ENCODE results near the gene SPECC1.

Gene SPECC1

DNA sequence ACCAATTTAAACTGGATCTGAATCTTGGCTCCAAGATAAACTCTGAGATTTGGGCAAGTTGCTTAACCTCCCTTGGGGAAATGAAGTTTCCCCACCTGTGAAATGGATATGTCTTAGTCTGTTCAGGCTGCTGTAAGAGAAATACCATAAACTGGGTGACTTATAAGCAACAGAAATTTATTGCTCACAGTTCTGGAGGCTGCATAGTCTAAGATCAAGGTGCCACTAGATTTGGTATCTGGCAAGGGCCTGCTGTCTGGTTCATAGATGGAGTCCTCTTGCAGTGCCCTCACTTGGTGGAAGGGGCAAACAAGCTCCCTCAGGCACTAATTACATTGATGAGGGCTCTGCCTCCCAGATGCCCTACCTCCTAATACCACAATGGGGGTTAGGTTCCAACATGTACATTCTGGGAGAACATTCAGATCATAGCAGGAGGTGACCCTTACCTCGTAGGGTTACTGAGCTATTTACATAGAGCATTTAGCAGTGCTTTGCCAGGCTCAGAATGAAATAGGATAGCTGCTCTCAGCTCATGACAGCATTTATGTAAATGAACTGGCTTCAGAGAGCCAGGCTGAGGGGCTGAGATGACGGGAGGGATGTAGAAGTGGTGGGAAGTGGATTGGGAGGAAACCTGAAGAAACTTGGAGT lies 83.9 kb downstream of the SPECC1 start:
- Histone ChIP-seq H3K9me2 (replicated peaks; ENCODE audit: control insufficient read depth, low read length) (no peaks in the 10 kb centered on the region), H3K79me2 (ENCODE audit: control insufficient read depth, low read length) (no peaks in the 10 kb centered on the region), H3K4me2 (ENCODE audit: low read length) (no peak overlapping the region), H3K9me3 (ENCODE audit: control insufficient read depth, insufficient read depth, low read length) (no peaks in the 10 kb centered on the region), H3K27me3 (ENCODE audit: control insufficient read depth, low read length) (no peaks in the 10 kb centered on the region; the same call in 1 of the 2 replicates), H3K36me3 (ENCODE audit: control insufficient read depth, low read length) (no peaks in the 10 kb centered on the region), H3K4me1 (ENCODE audit: control insufficient read depth, low read length) (no peaks in the 10 kb centered on the region), H3K27ac (ENCODE audit: low read depth, low read length) (no peak overlapping the region), H3F3A (ENCODE audit: control insufficient read depth, insufficient read depth) (no peaks in the 10 kb centered on the region), H4K20me1 (ENCODE audit: control insufficient read depth, insufficient read depth, low read depth, low read length) (no peaks in the 10 kb centered on the region), H3K4me3 (ENCODE audit: low read length) (no peak overlapping the region)
- no peak for TF ChIP-seq CTCF (IDR thresholded peaks at IDR 0.05; ENCODE audit: low read depth, low read length, poor library complexity, severe bottlenecking)
- no peak for TF ChIP-seq EZH2phosphoT487 (IDR thresholded peaks at IDR 0.05; ENCODE audit: borderline replicate concordance, low read length)

DNA sequence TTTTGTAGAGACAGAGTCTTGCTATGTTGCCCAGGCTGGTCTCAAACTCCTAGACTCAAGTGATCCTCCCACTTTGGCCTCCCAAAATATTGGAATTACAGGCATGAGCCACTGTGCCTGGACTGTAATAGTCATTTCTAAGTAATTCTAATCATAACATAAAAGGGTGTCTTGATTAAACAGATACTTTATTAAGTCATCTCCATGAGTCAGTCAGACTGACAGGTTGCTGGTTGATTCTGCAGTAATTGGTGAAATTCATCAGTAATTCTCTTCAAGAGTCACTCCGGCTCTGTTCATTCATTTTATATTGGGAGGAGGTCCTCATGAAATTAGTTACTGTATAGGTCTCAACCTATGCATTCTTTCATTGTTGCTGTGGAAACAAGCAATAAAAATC lies 85.6 kb downstream of the SPECC1 start:
- Histone ChIP-seq H3F3A (ENCODE audit: control insufficient read depth, insufficient read depth) (no peaks in the 10 kb centered on the region), H3K9me3 (ENCODE audit: control insufficient read depth, insufficient read depth, low read length) (no peaks in the 10 kb centered on the region), H3K4me2 (ENCODE audit: low read length) (no peak overlapping the region), H3K27me3 (ENCODE audit: control insufficient read depth, low read length) (no peaks in the 10 kb centered on the region; the same call in 1 of the 2 replicates), H3K36me3 (ENCODE audit: control insufficient read depth, low read length) (no peaks in the 10 kb centered on the region), H3K79me2 (ENCODE audit: control insufficient read depth, low read length) (no peaks in the 10 kb centered on the region), H3K9me2 (replicated peaks; ENCODE audit: control insufficient read depth, low read length) (no peaks in the 10 kb centered on the region), H3K4me3 (ENCODE audit: low read length) (no peak overlapping the region), H4K20me1 (ENCODE audit: control insufficient read depth, insufficient read depth, low read depth, low read length) (no peaks in the 10 kb centered on the region), H3K4me1 (ENCODE audit: control insufficient read depth, low read length) (no peaks in the 10 kb centered on the region), H3K27ac (ENCODE audit: low read depth, low read length) (no peak overlapping the region)
- TF ChIP-seq EZH2phosphoT487 (IDR thresholded peaks at IDR 0.05; ENCODE audit: borderline replicate concordance, low read length), result no peak
- TF ChIP-seq CTCF (IDR thresholded peaks at IDR 0.05; ENCODE audit: low read depth, low read length, poor library complexity, severe bottlenecking), result no peak

- Histone ChIP-seq H3K4me1 (ENCODE audit: control insufficient read depth, low read length) (no peaks in the 10 kb centered on the region), H3K36me3 (ENCODE audit: control insufficient read depth, low read length) (no peaks in the 10 kb centered on the region), H4K20me1 (ENCODE audit: control insufficient read depth, insufficient read depth, low read depth, low read length) (no peaks in the 10 kb centered on the region), H3K79me2 (ENCODE audit: control insufficient read depth, low read length) (no peaks in the 10 kb centered on the region), H3K4me3 (ENCODE audit: low read length) (no peak overlapping the region), H3K9me2 (replicated peaks; ENCODE audit: control insufficient read depth, low read length) (no peaks in the 10 kb centered on the region), H3K9me3 (ENCODE audit: control insufficient read depth, insufficient read depth, low read length) (no peaks in the 10 kb centered on the region), H3F3A (ENCODE audit: control insufficient read depth, insufficient read depth) (no peaks in the 10 kb centered on the region), H3K27ac (ENCODE audit: low read depth, low read length) (no peak overlapping the region), H3K27me3 (ENCODE audit: control insufficient read depth, low read length) (no peaks in the 10 kb centered on the region; the same call in 1 of the 2 replicates), H3K4me2 (ENCODE audit: low read length) (no peak overlapping the region)
- TF ChIP-seq CTCF (IDR thresholded peaks at IDR 0.05; ENCODE audit: low read depth, low read length, poor library complexity, severe bottlenecking) (no peak), EZH2phosphoT487 (IDR thresholded peaks at IDR 0.05; ENCODE audit: borderline replicate concordance, low read length) (no peak)
Measured at GRCh38 chr17:20095336-20096080, 86.3 kb downstream of the SPECC1 start.
